Stimulated activated CD4-positive, alpha-beta T cell treated with anti-CD3 and anti-CD28 coated beads, TNF-alpha, amount 100 ng/mL, for 24 hours (primary cell): Measurements from ENCODE around the gene SVIL.
A peak's percentile ranks its signal among the peaks of the same experiment; 100 is the strongest.

Source experiments
- DNase-seq, 3 experiments: peaks; one replicate each; pipeline ENCODE4 v3.0.0-alpha.2; 2020; ENCODE audit warnings: low read depth in 3 of 3

Gene SVIL, protein sequence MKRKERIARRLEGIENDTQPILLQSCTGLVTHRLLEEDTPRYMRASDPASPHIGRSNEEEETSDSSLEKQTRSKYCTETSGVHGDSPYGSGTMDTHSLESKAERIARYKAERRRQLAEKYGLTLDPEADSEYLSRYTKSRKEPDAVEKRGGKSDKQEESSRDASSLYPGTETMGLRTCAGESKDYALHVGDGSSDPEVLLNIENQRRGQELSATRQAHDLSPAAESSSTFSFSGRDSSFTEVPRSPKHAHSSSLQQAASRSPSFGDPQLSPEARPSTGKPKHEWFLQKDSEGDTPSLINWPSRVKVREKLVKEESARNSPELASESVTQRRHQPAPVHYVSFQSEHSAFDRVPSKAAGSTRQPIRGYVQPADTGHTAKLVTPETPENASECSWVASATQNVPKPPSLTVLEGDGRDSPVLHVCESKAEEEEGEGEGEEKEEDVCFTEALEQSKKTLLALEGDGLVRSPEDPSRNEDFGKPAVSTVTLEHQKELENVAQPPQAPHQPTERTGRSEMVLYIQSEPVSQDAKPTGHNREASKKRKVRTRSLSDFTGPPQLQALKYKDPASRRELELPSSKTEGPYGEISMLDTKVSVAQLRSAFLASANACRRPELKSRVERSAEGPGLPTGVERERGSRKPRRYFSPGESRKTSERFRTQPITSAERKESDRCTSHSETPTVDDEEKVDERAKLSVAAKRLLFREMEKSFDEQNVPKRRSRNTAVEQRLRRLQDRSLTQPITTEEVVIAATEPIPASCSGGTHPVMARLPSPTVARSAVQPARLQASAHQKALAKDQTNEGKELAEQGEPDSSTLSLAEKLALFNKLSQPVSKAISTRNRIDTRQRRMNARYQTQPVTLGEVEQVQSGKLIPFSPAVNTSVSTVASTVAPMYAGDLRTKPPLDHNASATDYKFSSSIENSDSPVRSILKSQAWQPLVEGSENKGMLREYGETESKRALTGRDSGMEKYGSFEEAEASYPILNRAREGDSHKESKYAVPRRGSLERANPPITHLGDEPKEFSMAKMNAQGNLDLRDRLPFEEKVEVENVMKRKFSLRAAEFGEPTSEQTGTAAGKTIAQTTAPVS (N-terminal part only)

DNA sequence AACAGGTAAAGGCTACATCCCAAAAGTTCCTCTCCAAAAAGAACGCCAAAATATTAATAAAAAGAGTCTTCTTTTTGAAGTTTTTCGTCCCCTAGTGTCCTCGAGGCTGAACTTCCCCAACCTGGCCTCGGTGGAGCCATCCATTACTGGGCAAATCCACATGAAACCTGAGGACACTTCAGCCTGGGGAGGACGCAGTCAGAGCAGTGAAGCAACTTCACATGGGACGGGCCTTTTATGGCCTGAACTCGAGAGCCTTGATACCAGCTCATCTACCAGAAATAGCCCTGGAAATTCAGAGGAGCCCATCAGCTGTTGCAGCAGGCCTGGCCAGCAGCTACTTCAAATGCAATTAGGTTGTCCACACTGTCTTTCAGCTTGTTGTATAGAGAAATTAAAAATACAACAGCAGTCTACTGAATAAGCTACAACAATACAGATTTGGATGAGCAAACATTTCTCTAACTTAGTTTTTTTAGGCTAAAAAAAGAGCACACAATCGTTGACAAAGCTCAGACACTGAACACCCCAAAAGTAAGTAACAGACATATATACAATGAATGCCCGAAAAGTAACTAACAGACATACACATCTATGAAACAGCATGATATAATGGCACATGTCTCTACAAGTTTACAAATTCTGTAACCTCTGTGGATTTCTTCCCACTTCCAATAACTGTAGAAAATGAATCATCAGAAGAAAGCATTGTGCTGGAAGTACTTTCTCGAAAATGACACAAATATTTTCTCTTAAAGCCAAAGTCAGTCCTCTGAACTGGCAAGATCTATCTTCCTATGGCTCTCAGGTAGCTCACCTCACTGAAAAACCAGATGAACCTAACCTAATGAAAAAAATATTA is at the start of gene SVIL:
TSS of gene SVIL (minus strand) at position 208 of the 862 bp plus-strand sequence. CDS start 79,913 bp downstream, outside the sequence.
- DNase-seq, result no peak

DNA sequence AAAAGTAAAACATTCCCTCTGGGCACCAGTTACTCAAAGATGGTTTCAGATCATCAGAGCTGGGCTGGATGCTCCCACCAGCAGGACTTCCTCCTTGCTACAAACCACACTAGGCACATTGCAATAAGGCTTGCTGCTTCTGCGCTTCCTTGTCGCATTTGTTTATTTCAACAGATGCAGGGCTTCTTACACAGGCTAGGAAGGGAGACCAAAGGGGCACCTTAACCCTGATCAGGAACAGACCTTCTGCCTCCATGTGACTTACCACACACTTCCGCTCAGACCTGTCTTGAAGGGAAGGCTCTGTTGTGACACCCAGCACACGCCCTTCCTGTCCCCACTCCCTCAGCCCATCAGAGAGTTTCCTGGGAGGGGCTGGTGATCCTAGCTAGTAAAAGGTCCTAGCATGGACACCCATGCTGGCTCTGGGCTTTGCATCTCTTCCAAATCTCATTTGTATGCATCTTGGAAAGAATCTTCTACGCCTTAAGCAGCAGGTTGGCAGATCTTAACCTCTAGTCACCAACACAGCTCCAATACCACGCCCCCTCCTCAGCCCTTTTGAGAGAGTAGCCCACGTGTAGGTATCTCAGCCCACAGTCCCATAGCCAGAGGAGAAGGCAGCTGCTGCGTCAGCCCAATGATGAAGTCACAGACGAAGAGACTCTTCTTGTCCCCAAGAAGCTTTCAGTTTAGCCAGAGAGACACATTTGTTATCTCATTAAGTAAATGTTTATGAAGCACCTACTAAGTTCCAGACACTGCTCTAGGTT is 47.1 kb upstream of the SVIL start:
- DNase-seq, result peak in 2 of 3 experiments; percentile 14 to 19

DNA sequence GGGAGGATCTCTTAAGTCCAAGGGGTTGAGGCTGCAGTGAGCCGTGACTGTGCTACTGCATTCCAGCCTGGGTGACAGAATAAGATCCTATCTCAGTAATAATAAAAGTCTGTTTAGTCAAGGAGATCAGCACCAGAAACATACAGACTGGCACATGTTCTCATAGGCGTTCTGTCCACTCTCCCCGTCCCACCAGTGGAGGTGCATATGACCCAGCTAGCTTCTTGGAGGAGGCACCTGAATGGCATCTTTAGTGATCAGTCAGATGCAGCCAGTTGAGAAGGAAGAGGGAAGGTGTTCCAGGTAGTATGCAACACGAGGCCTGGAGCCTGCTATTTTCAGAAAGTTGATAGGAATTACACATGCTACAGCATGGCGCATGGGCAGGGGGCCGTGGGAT is 45.3 kb upstream of the SVIL start:
- DNase-seq, result no peak

GRCh38 chr10:29676732-29677131 is 42.0 kb upstream of the SVIL start:
- no peak for DNase-seq

DNA sequence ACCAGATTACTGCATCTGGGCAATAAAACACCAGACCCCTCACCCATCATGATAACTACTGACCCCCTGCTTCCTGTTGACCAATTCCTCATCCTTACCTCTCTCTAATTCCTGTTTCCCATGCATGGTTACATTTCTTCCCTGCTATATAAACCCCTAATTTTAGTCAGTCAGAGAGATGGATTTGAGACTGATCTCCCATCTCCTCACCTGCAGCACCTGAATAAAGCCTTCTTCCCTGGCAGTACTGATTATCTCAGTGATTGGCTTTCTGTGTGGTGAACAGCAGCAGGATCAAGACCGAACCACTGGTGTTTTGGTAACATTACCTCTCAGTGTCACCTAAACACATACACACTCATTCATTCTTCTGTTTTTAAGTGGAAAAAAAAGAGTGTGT is 41.2 kb upstream of the SVIL start:
- no peak for DNase-seq

DNA sequence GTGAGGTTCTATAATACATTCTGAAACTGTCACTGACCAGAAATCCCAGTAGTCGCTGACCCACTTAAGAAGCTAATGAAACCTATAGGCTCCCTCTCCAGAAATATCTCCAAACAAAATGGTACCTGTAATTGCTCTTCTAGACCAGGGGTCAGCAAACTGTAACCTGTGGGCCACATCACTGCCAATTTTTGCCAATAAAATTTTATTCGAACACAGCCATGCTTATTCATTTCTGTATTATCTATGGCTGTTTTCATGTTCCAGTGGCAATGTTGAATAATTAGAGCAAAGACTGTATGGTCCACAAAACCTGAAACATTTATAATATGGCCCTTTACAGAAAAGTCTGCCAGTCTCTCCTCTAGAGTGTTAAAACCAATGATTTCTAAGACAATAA is 37.2 kb upstream of the SVIL start:
- DNase-seq, result no peak

GRCh38 chr10:29671228-29671780 is 36.5 kb upstream of the SVIL start:
- no peak for DNase-seq

- DNase-seq, result no peak
Measured at GRCh38 chr10:29670761-29671160, 36.0 kb upstream of the SVIL start.

DNA sequence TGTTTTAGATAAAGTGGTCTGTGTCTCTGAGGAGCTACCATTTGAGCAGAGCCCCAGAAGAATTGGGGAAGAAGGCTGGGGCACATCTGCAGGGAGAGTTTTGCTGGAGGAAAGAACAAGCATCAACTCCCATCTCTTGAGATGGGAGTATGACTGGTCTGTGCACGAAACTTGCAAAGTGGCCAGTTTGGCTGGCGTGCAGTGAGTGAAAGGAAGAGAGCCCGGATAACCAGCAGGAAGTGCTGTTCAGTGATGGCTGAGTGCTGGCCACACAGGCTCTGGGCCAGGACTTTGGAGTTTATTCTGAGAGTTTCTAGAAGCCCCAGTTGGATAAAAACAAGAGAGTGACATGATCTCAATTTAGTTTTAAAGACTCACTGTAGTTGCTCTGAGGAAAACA is 34.4 kb upstream of the SVIL start:
- no peak for DNase-seq

DNA sequence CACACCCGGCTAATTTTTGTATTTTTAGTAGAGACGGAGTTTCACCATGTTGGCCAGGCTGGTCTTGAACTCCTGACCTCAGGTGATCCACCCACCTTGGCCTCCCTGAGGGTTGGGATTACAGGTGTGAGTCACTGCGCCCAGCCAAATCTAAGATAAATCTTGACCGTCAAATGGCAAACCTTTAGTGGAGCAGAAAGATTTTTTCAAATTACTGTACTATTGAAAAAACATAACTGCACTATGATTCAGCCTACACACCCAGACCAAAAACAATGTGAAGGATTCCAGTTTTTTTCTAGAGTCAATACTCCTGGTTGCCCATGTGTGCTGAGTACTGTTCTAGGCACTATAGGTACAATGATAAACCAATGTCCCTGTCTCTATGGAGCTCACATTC is 33.9 kb upstream of the SVIL start:
- DNase-seq, result no peak

GRCh38 chr10:29667191-29667590 is 32.4 kb upstream of the SVIL start:
- DNase-seq, result no peak

- no peak for DNase-seq
Measured at GRCh38 chr10:29666201-29666600, 31.4 kb upstream of the SVIL start.

DNA sequence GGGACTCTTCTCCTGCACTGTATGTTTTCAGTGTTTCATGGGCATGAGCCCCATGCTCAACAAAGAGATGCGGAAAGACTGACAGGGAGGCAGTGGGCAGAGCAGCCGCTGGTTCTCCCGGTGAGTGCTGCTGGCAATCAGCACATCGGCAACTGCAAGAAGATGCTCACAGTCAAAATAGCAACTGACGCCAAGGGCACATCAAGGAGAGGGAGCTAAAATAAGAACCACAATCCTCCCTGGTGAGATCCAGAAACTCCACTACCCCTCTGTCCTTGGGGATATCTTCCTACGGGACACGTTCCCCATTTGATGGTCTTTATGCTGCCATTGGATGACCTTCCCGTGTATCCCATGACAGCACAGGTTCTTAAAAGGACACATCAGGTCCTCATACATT is 28.9 kb upstream of the SVIL start:
- DNase-seq, result no peak

DNA sequence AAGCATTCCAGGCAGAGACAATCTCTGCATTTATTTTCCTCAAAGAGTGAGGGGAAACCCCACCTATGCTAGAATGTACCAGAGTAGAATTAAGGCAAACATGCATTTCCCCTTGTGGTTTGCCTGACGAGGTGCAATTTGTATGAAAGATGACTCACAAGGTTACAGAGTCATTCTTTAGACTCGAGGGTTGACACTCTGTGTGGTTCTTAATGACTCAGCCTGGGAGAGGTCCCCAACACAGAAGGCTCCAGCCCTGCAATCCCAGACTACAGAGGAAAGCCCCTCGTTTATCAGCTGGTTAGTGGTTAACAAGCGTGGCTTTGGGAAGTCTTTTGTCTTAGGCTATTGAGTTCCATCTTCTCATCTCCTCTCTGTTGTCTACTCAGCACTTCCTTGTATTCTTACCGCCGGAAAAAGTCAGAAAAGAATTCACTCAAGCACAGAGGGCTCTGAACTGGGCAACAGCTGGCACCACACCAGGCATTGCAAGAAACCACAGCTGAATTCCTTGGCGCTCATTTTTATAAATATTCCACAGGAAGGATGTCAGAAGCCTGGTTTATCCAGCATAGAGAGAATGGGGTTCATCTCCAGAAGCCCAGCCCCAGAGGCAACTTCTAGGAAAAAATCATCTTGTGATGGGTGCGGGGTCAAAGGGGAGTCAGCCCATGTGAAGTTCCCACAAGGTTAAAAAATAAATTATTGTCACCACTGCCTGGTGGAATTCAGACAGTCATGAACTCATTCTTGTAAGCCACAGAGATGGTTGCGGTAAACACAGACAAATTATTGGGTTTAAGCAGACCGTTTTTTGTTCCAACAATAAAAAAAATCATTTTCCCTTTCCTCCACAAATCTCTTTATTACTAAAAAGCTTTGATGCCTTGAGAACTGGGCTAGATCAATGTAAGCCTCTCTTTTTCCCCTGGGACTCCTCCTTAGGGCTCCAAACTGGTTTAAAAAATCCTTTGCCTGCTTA is 24.5 kb upstream of the SVIL start:
- DNase-seq, result peak; percentile 40 to 52 (median 40)

DNA sequence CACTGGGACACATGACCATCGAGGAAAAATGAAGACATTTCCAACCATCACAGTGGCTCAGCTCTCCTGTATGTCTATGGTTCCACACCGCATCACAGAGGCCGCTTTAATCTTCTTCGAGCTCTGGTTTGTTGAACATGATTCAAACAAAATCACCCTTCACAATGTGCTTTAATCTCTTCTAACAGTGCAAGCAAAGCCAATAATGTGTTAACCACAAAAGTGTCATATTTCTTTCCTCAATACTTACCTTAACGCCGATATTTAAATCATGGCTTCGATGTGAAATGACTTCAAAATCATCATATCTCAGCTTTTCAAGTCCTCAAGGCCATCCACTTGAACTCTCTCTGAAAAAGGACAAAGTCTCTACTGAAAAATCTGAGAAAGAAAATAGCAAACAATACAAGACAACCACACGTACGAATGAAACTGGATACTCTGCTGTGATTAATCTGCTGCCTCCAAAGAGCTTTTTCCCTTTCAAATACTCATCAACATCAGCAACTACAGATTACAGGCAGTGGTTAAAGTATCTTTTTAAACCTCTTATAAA is 23.0 kb upstream of the SVIL start:
- no peak for DNase-seq

DNA sequence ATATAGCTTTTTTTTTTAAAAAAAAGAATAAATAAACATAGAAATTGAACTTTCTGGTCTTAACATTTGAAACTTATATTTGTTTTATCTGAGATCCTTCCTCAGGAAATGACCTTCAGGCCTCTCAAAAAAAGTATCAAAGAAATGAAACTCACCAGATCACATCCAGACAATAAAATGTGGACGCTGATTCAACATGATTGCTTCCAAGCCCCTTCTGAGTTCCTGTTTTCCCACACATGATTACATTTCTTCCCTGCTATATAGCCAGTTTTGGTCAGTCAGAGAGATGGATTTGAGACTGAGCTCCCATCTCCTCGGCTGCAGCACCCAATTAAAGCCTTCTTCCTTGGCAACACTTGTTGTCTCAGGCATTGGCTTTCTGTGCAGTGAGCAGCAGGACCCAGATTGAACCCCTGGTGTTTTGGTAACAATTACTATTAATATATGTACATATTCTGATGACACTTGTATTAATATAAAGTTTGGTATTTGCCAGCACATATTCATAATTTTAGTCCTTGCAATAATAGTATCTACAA is 21.8 kb upstream of the SVIL start:
- DNase-seq, result no peak

GRCh38 chr10:29652192-29652591 is 17.4 kb upstream of the SVIL start:
- DNase-seq, result no peak

GRCh38 chr10:29651767-29652166 is 17.0 kb upstream of the SVIL start:
- DNase-seq, result no peak

DNA sequence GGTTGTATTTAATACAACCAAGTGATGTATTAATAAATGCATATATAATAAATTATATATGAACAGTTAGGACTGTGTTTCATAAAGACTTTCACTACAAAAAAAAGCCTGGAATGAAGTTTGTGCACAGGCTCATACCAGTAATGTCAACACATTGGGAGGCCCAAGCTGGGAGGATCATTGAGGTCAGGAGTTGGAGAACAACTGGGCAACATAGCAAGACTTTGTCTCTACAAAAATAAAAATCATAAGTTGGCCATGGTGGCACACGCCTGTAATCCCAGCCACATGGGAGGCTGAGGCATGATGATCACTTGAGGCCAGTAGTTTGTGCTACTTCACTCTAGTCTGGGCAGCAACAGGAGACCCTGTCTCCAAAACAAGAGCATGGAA is 15.8 kb upstream of the SVIL start:
- DNase-seq, result no peak
